ENCODE data around the gene AP5M1.
"Not testable (repeated sequence)": the region's sequence is repeated elsewhere in the genome, so short reads cannot be mapped to it uniquely, and the experiment has no call there.

Gene AP5M1

GRCh38 chr14:57291692-57292647 lies 23.2 kb downstream of the AP5M1 start:
- DNase-seq (ENCODE audit: low spot score) = no peak

DNA sequence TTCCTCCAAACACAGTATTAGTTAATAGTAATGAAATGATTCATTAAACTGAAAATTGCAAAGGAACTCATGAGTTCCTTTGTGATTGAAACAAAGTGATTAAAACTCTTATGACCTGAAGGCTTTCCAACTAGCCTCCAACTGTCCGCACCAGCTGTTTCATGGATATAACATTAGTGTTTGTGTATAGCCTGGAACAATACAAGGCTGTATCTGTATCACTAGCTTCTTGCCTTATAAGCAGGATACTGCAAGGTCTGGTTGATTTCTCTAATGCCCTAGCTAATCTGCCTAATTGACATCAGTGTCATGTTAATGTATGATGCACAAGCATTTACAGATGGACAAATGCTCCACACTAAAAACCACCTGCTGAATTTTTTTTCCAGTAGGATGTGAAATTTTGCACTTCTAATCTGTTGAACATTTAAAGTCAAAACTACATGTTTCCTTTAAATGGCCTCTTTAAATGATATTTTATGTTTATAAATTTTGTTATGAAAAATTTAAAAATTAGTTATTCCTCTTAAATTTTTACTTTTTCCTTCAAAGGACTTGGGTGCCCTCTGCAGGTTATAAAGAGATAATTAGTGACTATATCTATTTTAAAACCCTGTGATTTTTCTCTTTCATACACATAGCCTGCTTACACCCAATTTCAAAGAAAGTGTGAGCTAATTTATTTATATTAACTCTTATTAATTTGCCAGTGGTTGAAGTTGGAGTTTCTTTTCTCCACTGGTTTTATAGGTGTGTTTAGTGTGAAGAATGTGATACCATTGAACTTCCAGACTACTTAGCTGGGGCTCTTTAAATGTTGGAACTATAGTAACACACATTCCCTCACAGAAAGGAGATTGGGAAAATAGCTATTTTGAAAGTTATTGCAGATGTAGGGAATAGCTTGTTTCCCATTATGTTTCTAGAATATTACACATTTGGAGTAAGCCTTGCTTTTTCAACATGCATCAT lies 25.4 kb downstream of the AP5M1 start:
- no peak for DNase-seq (ENCODE audit: low spot score)

DNA sequence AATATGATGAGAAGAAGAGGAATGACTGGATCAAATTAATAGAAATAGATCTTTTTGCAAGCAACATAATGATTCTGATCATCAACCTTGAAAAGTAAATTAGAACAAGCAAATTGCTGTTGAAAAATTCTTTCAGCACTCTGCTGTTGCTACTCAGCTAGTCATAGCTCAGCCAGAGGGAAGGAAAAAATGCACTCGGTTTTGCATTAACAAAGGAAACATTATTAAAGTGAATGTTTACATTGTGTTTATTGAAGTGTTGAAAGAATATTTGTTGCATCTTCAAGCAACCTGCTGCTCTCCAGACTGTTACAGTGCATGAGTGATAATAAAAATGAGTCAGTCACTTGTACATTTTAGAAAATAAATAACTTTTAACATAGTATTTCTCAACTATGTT lies 26.5 kb downstream of the AP5M1 start:
- no peak for DNase-seq (ENCODE audit: low spot score)

DNA sequence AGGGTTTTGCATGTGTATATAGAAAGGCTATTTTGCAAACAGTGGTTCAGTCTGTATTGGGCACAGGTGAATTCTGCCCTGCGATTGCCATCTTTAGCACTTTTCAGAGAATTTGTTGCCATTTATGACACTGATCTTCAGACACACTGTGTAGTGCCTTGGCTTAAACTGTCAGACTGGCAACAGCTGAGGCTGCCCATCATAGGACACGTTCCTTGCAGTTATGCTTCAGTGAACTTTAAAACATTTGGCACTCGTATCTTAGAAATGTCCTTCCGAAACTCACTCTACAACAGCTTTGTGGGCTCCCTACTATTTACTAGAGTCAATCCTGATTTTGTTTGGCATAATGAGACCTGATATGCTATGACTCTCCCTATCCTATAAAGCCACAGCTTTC lies 29.1 kb downstream of the AP5M1 start:
- no peak for DNase-seq (ENCODE audit: low spot score)

DNA sequence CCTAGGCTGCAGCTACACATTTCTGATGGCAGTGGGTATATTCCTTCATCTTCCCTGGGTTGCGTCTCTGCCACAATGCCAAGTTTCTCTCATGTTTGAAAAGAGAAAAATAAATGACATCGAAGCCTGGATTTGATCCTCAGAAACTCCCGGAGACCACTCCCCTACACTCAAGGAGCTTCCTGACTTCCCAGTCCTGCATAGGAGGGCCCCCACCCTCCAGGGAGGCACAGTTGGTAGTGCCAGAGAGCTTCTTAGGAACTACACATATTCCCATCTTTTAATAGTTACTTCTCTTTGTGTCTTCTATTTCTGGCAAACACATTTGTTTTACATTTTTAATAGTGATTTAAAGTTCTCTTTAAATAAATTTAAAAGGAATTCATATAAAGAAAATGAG lies 30.7 kb downstream of the AP5M1 start:
- no peak for DNase-seq (ENCODE audit: low spot score)

- DNase-seq (ENCODE audit: low spot score) = no peak
Observed at GRCh38 chr14:57302883-57303282, 34.1 kb downstream of the AP5M1 start.

- DNase-seq (ENCODE audit: low spot score) = no peak
Observed at GRCh38 chr14:57314396-57315089, 45.8 kb downstream of the AP5M1 start.

DNA sequence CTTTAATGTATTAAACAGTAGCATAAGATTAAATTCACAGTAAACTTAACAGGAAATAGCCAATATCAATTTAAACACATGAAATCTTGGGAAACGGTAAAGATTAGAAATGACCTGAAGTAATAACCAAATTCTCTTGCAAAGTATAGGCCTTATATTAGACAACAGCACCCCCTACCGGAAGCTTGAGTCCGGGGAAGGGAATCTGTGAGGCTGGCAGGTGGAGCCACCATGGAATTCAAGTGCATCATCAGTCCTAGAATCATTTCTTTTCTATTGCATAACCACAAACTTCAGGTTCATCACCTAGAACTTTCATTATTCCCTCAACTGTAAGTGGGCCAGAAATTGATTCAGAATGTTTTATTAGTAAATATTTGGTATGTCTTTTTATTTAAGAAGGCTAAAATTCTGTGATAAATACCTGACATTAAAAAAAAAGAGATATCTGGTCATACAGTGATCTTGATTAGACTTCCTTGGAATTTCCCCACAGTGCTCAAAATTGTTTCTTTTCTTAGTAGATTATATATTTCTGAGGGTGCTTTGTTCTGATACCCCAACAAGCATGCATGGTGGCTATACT lies 48.6 kb downstream of the AP5M1 start:
- DNase-seq (ENCODE audit: low spot score) = peak; percentile 65

DNA sequence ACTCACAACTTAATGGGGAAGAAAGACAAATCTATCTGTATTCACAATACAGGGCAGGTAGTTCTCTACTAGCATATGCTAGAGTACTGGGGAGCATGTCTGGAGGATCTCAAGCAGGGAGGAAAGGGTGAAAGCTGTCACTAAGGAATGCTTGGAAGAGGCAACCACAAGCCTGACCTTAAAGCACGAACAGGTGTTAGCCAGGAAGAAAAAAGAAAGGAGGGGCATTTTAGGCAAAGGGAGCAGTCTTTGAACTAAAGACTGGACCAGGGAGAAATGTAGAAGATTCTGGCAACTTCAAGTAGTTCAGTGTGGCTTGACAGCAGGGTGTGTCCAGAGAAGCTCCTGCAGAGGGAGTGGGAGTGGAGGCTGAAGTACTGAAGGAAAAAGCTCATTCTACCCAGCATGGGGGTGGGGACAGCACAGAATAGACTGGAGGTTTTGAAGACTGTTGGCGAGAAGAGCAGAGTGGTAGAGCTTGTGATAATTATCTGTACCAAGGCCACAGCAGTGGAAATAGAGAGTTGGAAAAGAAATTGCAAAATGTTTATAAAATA lies 50.9 kb downstream of the AP5M1 start:
- DNase-seq (ENCODE audit: low spot score) = no peak

DNA sequence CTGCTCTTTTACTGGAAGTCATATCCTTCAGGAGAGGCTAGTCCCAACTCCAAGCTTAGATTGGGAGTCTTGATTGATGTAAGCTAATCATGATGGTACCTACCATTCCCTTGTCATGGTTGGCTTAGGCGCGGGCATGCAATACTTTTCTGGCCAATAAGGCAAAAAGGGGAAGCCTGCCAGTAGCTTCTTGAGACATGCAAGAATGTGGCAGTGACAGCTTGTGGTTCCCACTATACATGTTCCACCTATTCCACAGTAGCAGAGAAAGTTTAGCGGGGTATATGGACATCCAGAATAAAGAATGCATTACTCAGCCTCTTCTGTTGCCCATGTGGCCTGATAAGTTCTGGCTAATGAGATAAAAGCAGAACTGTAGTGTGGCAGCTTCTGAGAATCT lies 55.0 kb downstream of the AP5M1 start:
- no peak for DNase-seq (ENCODE audit: low spot score)

DNA sequence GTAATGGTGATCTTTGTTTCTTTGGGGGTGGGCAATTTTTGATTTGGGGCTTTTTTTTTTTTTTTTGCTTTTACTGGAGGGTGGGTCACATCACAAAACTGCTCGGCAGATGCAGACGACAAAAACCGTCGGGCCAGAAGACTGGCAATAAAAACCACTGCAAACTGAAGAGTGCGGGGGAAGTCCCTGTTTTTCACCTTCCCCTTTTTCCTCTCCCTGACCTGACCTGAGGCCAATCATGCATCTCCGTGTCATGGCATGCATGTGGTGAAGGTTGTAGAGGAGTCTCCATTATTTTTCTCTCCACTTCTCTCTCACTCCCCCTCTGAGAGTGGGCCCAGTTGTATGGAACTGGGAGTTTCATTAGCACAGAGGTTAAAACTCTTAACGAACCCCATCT lies 57.5 kb downstream of the AP5M1 start:
- no peak for DNase-seq (ENCODE audit: low spot score)

DNA sequence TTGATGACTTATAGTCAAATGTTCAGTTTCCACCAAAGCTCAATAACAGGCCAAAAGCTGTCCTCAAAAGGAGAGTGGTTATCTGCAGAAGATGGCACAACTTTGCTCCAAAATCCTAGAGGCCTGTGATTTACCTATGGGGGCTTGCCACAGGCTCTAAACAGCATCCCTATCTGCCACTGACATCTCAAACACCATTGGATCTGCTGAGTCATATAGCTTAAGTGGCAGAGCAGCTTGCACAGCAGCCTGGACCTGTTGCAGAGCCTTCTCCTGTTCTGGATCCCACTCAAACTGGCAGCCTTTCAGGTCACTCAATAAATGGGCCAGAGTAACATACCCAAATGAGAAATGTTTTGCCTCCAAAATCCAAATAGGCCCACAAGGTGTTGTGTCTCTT lies 61.1 kb downstream of the AP5M1 start:
- DNase-seq (ENCODE audit: low spot score) = no peak

GRCh38 chr14:57332475-57332874 lies 63.7 kb downstream of the AP5M1 start:
- DNase-seq (ENCODE audit: low spot score) = not testable (repeated sequence)

GRCh38 chr14:57333726-57334125 lies 65.0 kb downstream of the AP5M1 start:
- not testable (repeated sequence) for DNase-seq (ENCODE audit: low spot score)

GRCh38 chr14:57343545-57344297 lies 75.0 kb downstream of the AP5M1 start:
- not testable (repeated sequence) for DNase-seq (ENCODE audit: low spot score)

- DNase-seq (ENCODE audit: low spot score) = no peak
Observed at GRCh38 chr14:57345106-57345505, 76.3 kb downstream of the AP5M1 start.

GRCh38 chr14:57346741-57347140 lies 78.0 kb downstream of the AP5M1 start:
- DNase-seq (ENCODE audit: low spot score) = no peak

Measured in HuH-7 (cell line).